Measurements from ENCODE around the gene TM4SF4.

The TM4SF4 gene

GRCh38 chr3:149547954-149548668, 73.6 kb downstream of the TM4SF4 start:
- TF ChIP-seq EZH2 (IDR thresholded peaks at IDR 0.05), result no peak
- no peak for TF ChIP-seq POLR2AphosphoS5 (IDR thresholded peaks at IDR 0.05; ENCODE audit: borderline replicate concordance, low read depth, low read length)
- no peak for TF ChIP-seq FOXP2 (optimal IDR thresholded peaks at IDR 0.05; ENCODE audit: control extremely low read depth, extremely low read length, insufficient read depth)
- no peak overlapping the region for H3K4me3 ChIP-seq
- no peak for DNase-seq (ENCODE audit: low read depth, low spot score)
- no peak overlapping the region for H3K27ac ChIP-seq
- H3K9ac ChIP-seq (ENCODE audit: insufficient read length), result no peak overlapping the region
- no peaks in the 10 kb centered on the region for H3K9me3 ChIP-seq (ENCODE audit: low read depth, low read length)
- 0 out of 2 replicates have a peak, but pooled peaks cover 10% of the 10 kb centered on the region for H3K36me3 ChIP-seq (ENCODE audit: insufficient read depth, low read length)

GRCh38 chr3:149548669-149549065, 74.2 kb downstream of the TM4SF4 start:
- H3K36me3 ChIP-seq (ENCODE audit: insufficient read depth, low read length), result 0 out of 2 replicates have a peak, but pooled peaks cover 10% of the 10 kb centered on the region
- H3K9ac ChIP-seq (ENCODE audit: insufficient read length), result no peak overlapping the region
- no peak overlapping the region for H3K27ac ChIP-seq
- DNase-seq (ENCODE audit: low read depth, low spot score), result no peak
- H3K9me3 ChIP-seq (ENCODE audit: low read depth, low read length), result no peaks in the 10 kb centered on the region
- no peak overlapping the region for H3K4me3 ChIP-seq
- TF ChIP-seq FOXP2 (optimal IDR thresholded peaks at IDR 0.05; ENCODE audit: control extremely low read depth, extremely low read length, insufficient read depth), result no peak
- no peak for TF ChIP-seq EZH2 (IDR thresholded peaks at IDR 0.05)
- no peak for TF ChIP-seq POLR2AphosphoS5 (IDR thresholded peaks at IDR 0.05; ENCODE audit: borderline replicate concordance, low read depth, low read length)

- H3K27ac ChIP-seq, result no peak overlapping the region
Measured at GRCh38 chr3:149551500-149551899, 77.0 kb downstream of the TM4SF4 start.

GRCh38 chr3:149552700-149553099, 78.2 kb downstream of the TM4SF4 start:
- no peak for DNase-seq (ENCODE audit: low read depth, low spot score)
- Histone ChIP-seq H3K9ac (ENCODE audit: insufficient read length) (no peak overlapping the region), H3K9me3 (ENCODE audit: low read depth, low read length) (no peaks in the 10 kb centered on the region), H3K36me3 (ENCODE audit: insufficient read depth, low read length) (0 out of 2 replicates have a peak, but pooled peaks cover 3% of the 10 kb centered on the region), H3K4me3 (no peak overlapping the region), H3K27ac (no peak overlapping the region)
- TF ChIP-seq FOXP2 (optimal IDR thresholded peaks at IDR 0.05; ENCODE audit: control extremely low read depth, extremely low read length, insufficient read depth) (no peak), EZH2 (IDR thresholded peaks at IDR 0.05) (no peak), POLR2AphosphoS5 (IDR thresholded peaks at IDR 0.05; ENCODE audit: borderline replicate concordance, low read depth, low read length) (no peak)

More at GRCh38 chr3:149551500-149551899, 77.0 kb downstream of the TM4SF4 start:
- DNase-seq (ENCODE audit: low read depth, low spot score), result no peak
- Histone ChIP-seq H3K9me3 (ENCODE audit: low read depth, low read length) (no peaks in the 10 kb centered on the region), H3K36me3 (ENCODE audit: insufficient read depth, low read length) (0 out of 2 replicates have a peak, but pooled peaks cover 8% of the 10 kb centered on the region), H3K4me3 (no peak overlapping the region), H3K9ac (ENCODE audit: insufficient read length) (no peak overlapping the region)
- TF ChIP-seq POLR2AphosphoS5 (IDR thresholded peaks at IDR 0.05; ENCODE audit: borderline replicate concordance, low read depth, low read length) (no peak), EZH2 (IDR thresholded peaks at IDR 0.05) (no peak), FOXP2 (optimal IDR thresholded peaks at IDR 0.05; ENCODE audit: control extremely low read depth, extremely low read length, insufficient read depth) (no peak)

All from SK-N-MC (cell line).